SK-N-SH treated with all-trans-retinoic acid at 6 μM for 48 hours (cell line): ENCODE data around the gene STMN1.
A peak's percentile ranks its signal among the peaks of the same experiment; 100 is the strongest.

Experiments
- ATAC-seq: fragments of 200-7000 bp; cut with Tn5 transposase; 3 replicates; pipeline ENCODE4 v1.9.1; 2020; ENCODE audit warnings: mild to moderate bottlenecking, moderate library complexity
- ARNTL ChIP-seq: fragments of 450-650 bp; formaldehyde crosslinking; IDR thresholded peaks from 2 replicates; pipeline ENCODE4 v1.5.0; 2020; ENCODE audit warnings: low read depth, mild to moderate bottlenecking, moderate library complexity, borderline replicate concordance
- BACH2 ChIP-seq: fragments of 250-450 bp; sonication (Bioruptor Pico); IDR thresholded peaks from 2 replicates; pipeline ENCODE4 v1.9.0; 2021; ENCODE audit warnings: mild to moderate bottlenecking, borderline replicate concordance
- CSDC2 ChIP-seq: fragments of 250-450 bp; sonication (Bioruptor Pico); IDR thresholded peaks from 2 replicates; pipeline ENCODE4 v1.5.0; 2020; ENCODE audit warnings: mild to moderate bottlenecking, moderate library complexity
- ESRRG ChIP-seq: fragments of 250-450 bp; sonication (Bioruptor Pico); IDR thresholded peaks from 2 replicates; pipeline ENCODE4 v1.6.1; 2021; ENCODE audit warnings: mild to moderate bottlenecking
- GLIS3 ChIP-seq: fragments of 250-450 bp; sonication (Bioruptor Pico); IDR thresholded peaks from 2 replicates; pipeline ENCODE4 v1.5.0; 2020; ENCODE audit warnings: mild to moderate bottlenecking, moderate library complexity
- OSR1 ChIP-seq: fragments of 250-450 bp; sonication (Bioruptor Pico); IDR thresholded peaks from 2 replicates; pipeline ENCODE4 v1.8.0; 2022; ENCODE audit warnings: moderate library complexity, mild to moderate bottlenecking, inconsistent platforms
- PPARA ChIP-seq: fragments of 250-450 bp; sonication (Bioruptor Pico); IDR thresholded peaks from 2 replicates; pipeline ENCODE4 v1.5.0; 2020; ENCODE audit warnings: mild to moderate bottlenecking, borderline replicate concordance
- RARB ChIP-seq: fragments of 250-450 bp; sonication (Bioruptor Pico); IDR thresholded peaks from 2 replicates; pipeline ENCODE4 v1.8.0; 2021; ENCODE audit warnings: mild to moderate bottlenecking, moderate library complexity
- SNAI2 ChIP-seq: fragments of 250-450 bp; sonication (Bioruptor Pico); IDR thresholded peaks from 2 replicates; pipeline ENCODE4 v1.5.0; 2020; ENCODE audit warnings: mild to moderate bottlenecking, moderate library complexity
- TOX ChIP-seq: fragments of 250-450 bp; sonication (Bioruptor Pico); IDR thresholded peaks from 2 replicates; pipeline ENCODE4 v1.8.0; 2021; ENCODE audit warnings: mild to moderate bottlenecking, moderate library complexity, borderline replicate concordance
- ZC3H10 ChIP-seq: fragments of 250-450 bp; sonication (Bioruptor Pico); IDR thresholded peaks from 2 replicates; pipeline ENCODE4 v1.5.1; 2021; ENCODE audit warnings: mild to moderate bottlenecking, moderate library complexity
- ZFP3 ChIP-seq: fragments of 250-450 bp; sonication (Bioruptor Pico); IDR thresholded peaks from 2 replicates; pipeline ENCODE4 v1.5.0; 2020; ENCODE audit warnings: mild to moderate bottlenecking, moderate library complexity
- ZFP30 ChIP-seq: fragments of 450-650 bp; formaldehyde crosslinking; IDR thresholded peaks from 2 replicates; pipeline ENCODE4 v1.5.0; 2022; ENCODE audit warnings: mild to moderate bottlenecking, moderate library complexity
- ZNF565 ChIP-seq: fragments of 450-650 bp; formaldehyde crosslinking; conservative IDR thresholded peaks from 2 replicates; pipeline ENCODE4 v1.5.0; 2020; ENCODE audit warnings: low read depth, mild to moderate bottlenecking, moderate library complexity
- ZNF70 ChIP-seq: fragments of 450-650 bp; formaldehyde crosslinking; IDR thresholded peaks from 2 replicates; pipeline ENCODE4 v1.5.0; 2020; ENCODE audit warnings: mild to moderate bottlenecking, moderate library complexity
- ZNF8 ChIP-seq: fragments of 450-650 bp; formaldehyde crosslinking; IDR thresholded peaks from 2 replicates; pipeline ENCODE4 v1.5.0; 2020; ENCODE audit warnings: mild to moderate bottlenecking, moderate library complexity
- TF ChIP-seq, protein P1 (sequence below): fragments of 250-450 bp; sonication (Bioruptor Pico); IDR thresholded peaks from 2 replicates; pipeline ENCODE4 v1.5.0; 2020; ENCODE audit warnings: mild to moderate bottlenecking, moderate library complexity
- TF ChIP-seq, protein P2 (sequence below): fragments of 250-450 bp; sonication (Bioruptor Pico); IDR thresholded peaks from 2 replicates; pipeline ENCODE4 v1.8.0; 2020; ENCODE audit warnings: mild to moderate bottlenecking, moderate library complexity, borderline replicate concordance
- TF ChIP-seq, protein P3 (sequence below): fragments of 250-450 bp; sonication (Bioruptor Pico); IDR thresholded peaks from 2 replicates; pipeline ENCODE4 v1.5.1; 2021; ENCODE audit warnings: mild to moderate bottlenecking, moderate library complexity
- TF ChIP-seq, protein P4 (sequence below): fragments of 250-450 bp; sonication (Bioruptor Pico); IDR thresholded peaks from 2 replicates; pipeline ENCODE4 v1.8.0; 2021; ENCODE audit warnings: low read depth, mild to moderate bottlenecking, moderate library complexity, borderline replicate concordance
- TF ChIP-seq, protein P5 (sequence below): fragments of 250-450 bp; sonication (Bioruptor Pico); IDR thresholded peaks from 2 replicates; pipeline ENCODE4 v1.5.1; 2020; ENCODE audit warnings: low read depth, mild to moderate bottlenecking, moderate library complexity

Gene STMN1

DNA sequence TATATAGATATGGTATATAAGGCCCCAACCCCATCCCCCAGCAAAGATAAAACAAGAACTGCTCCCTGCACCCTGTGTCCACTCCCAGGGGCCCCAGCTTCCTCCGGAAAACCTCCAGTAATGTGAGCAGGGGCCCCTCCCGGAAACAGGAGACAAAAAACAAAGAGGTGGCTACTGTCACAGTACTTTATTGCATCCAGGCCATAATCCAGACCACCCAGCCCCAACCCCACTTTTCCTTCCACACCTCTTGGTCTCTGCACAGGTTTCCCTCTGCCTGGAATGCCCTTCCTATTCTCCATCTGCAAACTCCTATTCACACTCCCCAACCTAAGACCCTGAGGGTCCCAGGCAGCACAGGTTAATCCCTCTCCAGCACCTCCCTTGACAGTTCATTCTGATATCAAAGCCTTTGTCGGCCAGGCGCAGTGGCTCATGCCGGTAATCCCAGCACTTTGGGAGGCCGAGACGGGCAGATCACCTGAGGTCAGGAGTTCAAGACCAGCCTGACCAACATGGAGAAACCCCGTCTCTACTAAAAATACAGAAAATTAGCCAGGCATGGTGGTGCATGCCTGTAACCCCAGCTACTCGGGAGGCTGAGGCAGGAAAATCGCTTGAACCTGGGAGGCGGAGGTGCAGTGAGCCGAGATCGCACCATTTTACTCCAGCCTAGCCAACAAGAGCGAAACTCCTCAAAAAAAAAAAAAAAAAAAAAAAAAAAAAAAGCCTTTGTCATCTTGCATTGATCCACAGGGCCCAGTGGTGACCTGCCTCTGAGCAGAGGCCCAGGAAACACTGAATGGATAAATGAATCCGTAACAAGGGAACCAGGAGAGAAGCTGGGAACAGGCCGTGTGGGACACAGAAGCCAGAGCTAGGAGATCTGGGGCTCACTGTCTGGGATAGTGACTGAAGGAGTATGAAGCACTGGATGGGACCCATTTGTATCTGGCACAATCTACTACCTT lies 44.6 kb downstream of the STMN1 start:
- no peak for ATAC-seq
- TF ChIP-seq RARB (no peak), GLIS3 (no peak), ZC3H10 (CRISPR knock-in tag) (no peak), PPARA (CRISPR knock-in tag) (no peak), ZNF8 (no peak), CSDC2 (no peak), SNAI2 (CRISPR knock-in tag) (no peak), ZFP3 (no peak), ZNF565 (CRISPR knock-in tag) (no peak), BACH2 (CRISPR knock-in tag) (no peak), ARNTL (no peak), ESRRG (CRISPR knock-in tag) (no peak), ZNF70 (CRISPR knock-in tag) (no peak), ZFP30 (CRISPR knock-in tag) (no peak), TOX (CRISPR knock-in tag) (no peak), OSR1 (CRISPR knock-in tag) (no peak)
- TF ChIP-seq, protein P1, sequence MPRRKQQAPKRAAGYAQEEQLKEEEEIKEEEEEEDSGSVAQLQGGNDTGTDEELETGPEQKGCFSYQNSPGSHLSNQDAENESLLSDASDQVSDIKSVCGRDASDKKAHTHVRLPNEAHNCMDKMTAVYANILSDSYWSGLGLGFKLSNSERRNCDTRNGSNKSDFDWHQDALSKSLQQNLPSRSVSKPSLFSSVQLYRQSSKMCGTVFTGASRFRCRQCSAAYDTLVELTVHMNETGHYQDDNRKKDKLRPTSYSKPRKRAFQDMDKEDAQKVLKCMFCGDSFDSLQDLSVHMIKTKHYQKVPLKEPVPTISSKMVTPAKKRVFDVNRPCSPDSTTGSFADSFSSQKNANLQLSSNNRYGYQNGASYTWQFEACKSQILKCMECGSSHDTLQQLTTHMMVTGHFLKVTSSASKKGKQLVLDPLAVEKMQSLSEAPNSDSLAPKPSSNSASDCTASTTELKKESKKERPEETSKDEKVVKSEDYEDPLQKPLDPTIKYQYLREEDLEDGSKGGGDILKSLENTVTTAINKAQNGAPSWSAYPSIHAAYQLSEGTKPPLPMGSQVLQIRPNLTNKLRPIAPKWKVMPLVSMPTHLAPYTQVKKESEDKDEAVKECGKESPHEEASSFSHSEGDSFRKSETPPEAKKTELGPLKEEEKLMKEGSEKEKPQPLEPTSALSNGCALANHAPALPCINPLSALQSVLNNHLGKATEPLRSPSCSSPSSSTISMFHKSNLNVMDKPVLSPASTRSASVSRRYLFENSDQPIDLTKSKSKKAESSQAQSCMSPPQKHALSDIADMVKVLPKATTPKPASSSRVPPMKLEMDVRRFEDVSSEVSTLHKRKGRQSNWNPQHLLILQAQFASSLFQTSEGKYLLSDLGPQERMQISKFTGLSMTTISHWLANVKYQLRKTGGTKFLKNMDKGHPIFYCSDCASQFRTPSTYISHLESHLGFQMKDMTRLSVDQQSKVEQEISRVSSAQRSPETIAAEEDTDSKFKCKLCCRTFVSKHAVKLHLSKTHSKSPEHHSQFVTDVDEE (CRISPR knock-in tag): no peak
- TF ChIP-seq, protein P2, sequence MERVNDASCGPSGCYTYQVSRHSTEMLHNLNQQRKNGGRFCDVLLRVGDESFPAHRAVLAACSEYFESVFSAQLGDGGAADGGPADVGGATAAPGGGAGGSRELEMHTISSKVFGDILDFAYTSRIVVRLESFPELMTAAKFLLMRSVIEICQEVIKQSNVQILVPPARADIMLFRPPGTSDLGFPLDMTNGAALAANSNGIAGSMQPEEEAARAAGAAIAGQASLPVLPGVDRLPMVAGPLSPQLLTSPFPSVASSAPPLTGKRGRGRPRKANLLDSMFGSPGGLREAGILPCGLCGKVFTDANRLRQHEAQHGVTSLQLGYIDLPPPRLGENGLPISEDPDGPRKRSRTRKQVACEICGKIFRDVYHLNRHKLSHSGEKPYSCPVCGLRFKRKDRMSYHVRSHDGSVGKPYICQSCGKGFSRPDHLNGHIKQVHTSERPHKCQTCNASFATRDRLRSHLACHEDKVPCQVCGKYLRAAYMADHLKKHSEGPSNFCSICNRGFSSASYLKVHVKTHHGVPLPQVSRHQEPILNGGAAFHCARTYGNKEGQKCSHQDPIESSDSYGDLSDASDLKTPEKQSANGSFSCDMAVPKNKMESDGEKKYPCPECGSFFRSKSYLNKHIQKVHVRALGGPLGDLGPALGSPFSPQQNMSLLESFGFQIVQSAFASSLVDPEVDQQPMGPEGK (CRISPR knock-in tag): no peak
- TF ChIP-seq, protein P3, sequence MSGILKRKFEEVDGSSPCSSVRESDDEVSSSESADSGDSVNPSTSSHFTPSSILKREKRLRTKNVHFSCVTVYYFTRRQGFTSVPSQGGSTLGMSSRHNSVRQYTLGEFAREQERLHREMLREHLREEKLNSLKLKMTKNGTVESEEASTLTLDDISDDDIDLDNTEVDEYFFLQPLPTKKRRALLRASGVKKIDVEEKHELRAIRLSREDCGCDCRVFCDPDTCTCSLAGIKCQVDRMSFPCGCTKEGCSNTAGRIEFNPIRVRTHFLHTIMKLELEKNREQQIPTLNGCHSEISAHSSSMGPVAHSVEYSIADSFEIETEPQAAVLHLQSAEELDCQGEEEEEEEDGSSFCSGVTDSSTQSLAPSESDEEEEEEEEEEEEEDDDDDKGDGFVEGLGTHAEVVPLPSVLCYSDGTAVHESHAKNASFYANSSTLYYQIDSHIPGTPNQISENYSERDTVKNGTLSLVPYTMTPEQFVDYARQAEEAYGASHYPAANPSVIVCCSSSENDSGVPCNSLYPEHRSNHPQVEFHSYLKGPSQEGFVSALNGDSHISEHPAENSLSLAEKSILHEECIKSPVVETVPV (CRISPR knock-in tag): no peak
- TF ChIP-seq, protein P4, sequence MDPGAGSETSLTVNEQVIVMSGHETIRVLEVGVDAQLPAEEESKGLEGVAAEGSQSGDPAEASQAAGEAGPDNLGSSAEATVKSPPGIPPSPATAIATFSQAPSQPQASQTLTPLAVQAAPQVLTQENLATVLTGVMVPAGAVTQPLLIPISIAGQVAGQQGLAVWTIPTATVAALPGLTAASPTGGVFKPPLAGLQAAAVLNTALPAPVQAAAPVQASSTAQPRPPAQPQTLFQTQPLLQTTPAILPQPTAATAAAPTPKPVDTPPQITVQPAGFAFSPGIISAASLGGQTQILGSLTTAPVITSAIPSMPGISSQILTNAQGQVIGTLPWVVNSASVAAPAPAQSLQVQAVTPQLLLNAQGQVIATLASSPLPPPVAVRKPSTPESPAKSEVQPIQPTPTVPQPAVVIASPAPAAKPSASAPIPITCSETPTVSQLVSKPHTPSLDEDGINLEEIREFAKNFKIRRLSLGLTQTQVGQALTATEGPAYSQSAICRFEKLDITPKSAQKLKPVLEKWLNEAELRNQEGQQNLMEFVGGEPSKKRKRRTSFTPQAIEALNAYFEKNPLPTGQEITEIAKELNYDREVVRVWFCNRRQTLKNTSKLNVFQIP: no peak

DNA sequence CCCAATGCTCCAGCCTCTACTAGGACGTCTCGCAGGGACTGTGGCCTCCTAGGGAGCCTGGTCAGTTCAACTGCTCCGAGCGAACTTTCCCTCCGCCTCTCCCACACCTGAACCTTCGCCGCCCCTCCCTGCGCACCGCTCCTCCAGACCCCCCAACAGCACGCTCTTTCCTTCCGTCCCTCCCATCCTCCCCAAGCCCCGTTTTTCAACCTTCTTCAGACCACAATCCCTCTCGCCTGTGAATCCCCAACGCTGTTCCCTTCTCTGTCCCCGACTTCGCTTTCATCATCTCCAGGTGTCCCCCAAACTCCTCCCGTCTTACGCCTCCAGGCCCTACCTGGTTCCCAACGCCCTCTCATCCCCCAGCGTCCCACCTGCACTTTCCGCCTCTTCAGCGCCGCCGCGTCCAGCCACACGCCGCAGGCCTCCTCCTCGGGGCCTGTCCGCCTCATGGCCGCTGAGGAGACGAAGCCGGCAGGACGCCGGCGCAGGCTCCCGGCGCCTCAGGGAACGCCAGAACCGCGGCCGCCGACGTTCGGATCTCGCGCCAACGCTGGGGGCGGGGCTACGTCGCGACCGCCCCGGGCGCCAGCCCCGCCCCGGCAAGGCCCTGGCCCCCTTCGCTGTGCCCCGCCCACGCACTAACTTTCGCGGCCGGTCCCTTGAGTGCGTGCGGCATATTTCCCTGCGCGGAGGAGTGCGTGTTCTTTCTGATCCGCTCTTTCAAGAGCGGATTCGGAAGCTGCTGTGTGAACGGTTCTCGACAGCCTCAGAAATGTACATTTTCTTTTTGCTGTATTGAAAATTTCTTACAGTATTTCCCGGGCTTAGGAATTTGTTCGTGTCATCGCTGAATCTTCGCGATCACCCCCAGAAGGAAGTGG lies 47.1 kb downstream of the STMN1 start, which contains the start of gene AUNIP:
AUNIP (minus strand) TSS at position 552 of the 884 bp plus-strand sequence; CDS start at position 452, 100 bp downstream.
- ATAC-seq: peak; percentile 96
- no peak for TF ChIP-seq ZFP3
- no peak for TF ChIP-seq RARB
- TF ChIP-seq, protein P5, sequence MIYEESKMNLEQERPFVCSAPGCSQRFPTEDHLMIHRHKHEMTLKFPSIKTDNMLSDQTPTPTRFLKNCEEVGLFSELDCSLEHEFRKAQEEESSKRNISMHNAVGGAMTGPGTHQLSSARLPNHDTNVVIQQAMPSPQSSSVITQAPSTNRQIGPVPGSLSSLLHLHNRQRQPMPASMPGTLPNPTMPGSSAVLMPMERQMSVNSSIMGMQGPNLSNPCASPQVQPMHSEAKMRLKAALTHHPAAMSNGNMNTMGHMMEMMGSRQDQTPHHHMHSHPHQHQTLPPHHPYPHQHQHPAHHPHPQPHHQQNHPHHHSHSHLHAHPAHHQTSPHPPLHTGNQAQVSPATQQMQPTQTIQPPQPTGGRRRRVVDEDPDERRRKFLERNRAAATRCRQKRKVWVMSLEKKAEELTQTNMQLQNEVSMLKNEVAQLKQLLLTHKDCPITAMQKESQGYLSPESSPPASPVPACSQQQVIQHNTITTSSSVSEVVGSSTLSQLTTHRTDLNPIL (CRISPR knock-in tag): no peak
- no peak for TF ChIP-seq ARNTL
- TF ChIP-seq, protein P1 (CRISPR knock-in tag): no peak
- TF ChIP-seq GLIS3: no peak
- no peak for TF ChIP-seq ZNF565 (CRISPR knock-in tag)
